GM12873 (cell line): ENCODE results near the gene KDM4B.

Experiments used
- CTCF ChIP-seq: IDR thresholded peaks from 2 replicates; pipeline ENCODE4 v1.5.1; 2012; ENCODE audit warnings: low read depth, mild to moderate bottlenecking, moderate library complexity, low read length, control low read depth; ENCODE audit not compliant: insufficient read depth; ENCODE audit errors: missing control alignments

KDM4B gene

GRCh38 chr19:4935444-4935843, 33.5 kb upstream of the KDM4B start:
- no peak for TF ChIP-seq CTCF

- TF ChIP-seq CTCF = no peak
Measured at GRCh38 chr19:4937060-4937459, 31.9 kb upstream of the KDM4B start.

- no peak for TF ChIP-seq CTCF
Measured at GRCh38 chr19:4939466-4939865, 29.4 kb upstream of the KDM4B start.

GRCh38 chr19:4951656-4952055, 17.3 kb upstream of the KDM4B start:
- TF ChIP-seq CTCF = no peak

- TF ChIP-seq CTCF = no peak
Measured at GRCh38 chr19:4952945-4953344, 16.0 kb upstream of the KDM4B start.

- no peak for TF ChIP-seq CTCF
Measured at GRCh38 chr19:4955274-4955673, 13.6 kb upstream of the KDM4B start.

GRCh38 chr19:4957981-4958380, 10.9 kb upstream of the KDM4B start:
- TF ChIP-seq CTCF = no peak

GRCh38 chr19:4962085-4962619, 6.8 kb upstream of the KDM4B start:
- no peak for TF ChIP-seq CTCF
